Stimulated activated CD8-positive, alpha-beta memory T cell treated with anti-CD3 and anti-CD28 coated beads, Interleukin-15, amount 100 ng/mL, for 48 hours (primary cell): ENCODE data around the gene CFAP210.
"Not testable (repeated sequence)": the region's sequence is repeated elsewhere in the genome, so short reads cannot be mapped to it uniquely, and the experiment has no call there.

Experiments
- DNase-seq, 2 donors: peaks; one replicate each; pipeline ENCODE4 v3.0.0-alpha.2; 2020; ENCODE audit warnings: low read depth in 2 of 2

The CFAP210 gene

GRCh38 chr2:169620509-169620908, 73.7 kb downstream of the CFAP210 start:
- DNase-seq: no peak

GRCh38 chr2:169619946-169620345, 74.3 kb downstream of the CFAP210 start:
- no peak for DNase-seq

DNA sequence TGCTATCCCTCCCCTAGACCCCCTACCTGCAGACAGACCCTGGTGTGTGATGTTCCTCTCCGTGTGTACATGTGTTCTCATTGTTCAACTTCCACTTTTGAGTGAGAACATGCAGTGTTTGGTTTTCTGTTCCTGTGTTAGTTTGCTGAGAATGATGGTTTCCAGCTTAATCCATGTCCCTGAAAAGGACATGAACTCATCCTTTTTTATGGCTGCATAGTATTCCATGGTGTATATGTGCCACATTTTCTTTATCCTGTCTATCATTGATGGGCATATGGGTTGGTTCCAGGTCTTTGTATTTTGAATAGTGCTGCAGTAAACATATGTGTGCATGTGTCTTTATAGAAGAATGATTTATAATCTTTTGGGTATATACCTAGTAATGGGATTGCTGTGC, 78.2 kb downstream of the CFAP210 start:
- DNase-seq: not testable (repeated sequence)

DNA sequence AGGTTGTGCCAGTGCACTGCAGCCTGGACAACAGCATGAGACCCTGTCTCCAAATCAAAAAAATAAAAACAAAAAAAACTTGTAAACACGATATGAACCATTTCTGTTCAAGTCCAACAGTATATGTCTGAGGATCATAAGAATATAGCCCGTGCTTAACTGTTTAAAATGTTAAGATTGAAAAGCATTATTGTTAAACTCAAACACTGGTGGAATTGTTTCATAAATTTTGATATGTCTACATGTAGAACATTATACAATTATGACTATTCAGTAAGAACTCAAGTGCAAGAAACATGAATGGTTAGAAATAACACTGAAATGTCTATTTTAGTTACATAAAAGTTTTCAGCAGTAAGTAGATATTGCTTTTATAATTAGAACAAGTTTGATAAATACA, 80.3 kb downstream of the CFAP210 start:
- no peak for DNase-seq

DNA sequence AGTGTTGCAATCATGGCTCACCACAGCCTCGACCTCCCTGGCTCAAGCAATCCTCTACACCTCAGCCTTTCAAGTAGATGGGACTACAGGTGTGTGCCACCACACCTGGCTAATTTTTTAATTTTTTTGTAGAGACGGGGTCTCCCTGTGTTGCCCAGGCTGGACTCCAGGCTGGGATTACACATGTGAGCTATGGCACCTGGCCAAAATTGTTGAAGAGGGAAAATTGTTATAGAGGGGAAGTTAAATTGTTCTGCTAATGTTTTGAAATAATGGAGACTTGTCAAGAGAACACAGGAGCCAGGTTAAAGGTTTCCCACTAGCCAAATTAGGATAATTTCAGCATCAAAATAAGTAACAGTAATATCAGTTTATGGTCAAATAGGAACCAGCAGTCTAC, 84.9 kb downstream of the CFAP210 start:
- no peak for DNase-seq

DNA sequence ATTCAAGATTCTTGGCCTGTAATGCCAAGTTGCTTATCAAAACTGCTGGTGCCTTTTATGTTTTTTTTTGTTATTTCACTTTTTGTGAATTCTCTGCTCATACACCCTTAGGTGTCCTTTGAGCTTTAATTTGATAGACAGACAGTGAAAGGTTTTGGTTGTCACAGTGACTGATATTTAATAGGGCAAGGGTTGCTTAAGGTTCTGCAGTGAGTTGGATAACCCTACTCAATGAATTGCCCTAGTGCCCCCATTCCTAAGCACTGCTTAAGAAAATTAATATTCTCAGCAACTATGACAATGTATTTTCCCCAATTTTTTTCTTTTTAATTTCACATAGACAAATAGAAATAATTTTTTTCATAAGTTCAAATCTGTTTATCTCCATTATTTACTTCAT, 94.6 kb downstream of the CFAP210 start:
- no peak for DNase-seq

DNA sequence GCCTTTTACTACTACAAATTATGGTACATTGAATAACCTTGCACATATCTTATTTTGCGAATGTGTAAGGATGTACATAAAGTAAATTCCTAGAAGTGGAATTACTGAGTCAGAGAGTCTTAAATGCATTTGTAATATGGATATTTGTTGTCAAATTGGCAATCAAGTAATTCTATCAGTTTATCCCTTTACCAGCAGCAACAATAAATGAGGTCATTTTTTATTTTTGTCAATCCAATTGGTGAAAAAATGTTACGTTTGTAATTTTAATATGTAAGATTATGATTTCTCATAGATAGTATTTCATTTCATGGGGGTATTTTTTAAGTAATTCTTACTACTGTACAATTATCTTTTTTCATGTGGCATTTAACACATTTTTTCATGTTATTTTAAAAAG, 95.2 kb downstream of the CFAP210 start:
- DNase-seq: no peak

GRCh38 chr2:169596546-169596945, 97.7 kb downstream of the CFAP210 start:
- DNase-seq: not testable (repeated sequence)
